Activated T-cell treated with anti-CD3 and anti-CD28 coated beads, Interleukin-2, amount 50 U/mL, for 24 hours (primary cell): Measurements from ENCODE around the gene ZNF521.

Source experiments
- DNase-seq: peaks from one replicate; pipeline ENCODE4 v3.0.0-alpha.2; 2020
- H3K27ac Mint-ChIP-seq: 2 replicates; pipeline ENCODE4 v1.8.0; 2020; ENCODE audit warnings: mild to moderate bottlenecking, mixed read lengths
- H3K27me3 Mint-ChIP-seq: 2 replicates; pipeline ENCODE4 v1.8.0; 2020; ENCODE audit warnings: mixed read lengths
- H3K36me3 Mint-ChIP-seq: 2 replicates; pipeline ENCODE4 v1.8.0; 2020; ENCODE audit warnings: low read depth, mixed read lengths
- H3K4me1 Mint-ChIP-seq: 2 replicates; pipeline ENCODE4 v1.8.0; 2020; ENCODE audit warnings: low read depth, mixed read lengths
- H3K4me3 Mint-ChIP-seq: 2 replicates; pipeline ENCODE4 v1.8.0; 2020; ENCODE audit warnings: mild to moderate bottlenecking, moderate library complexity, mixed read lengths
- H3K9me3 Mint-ChIP-seq: 2 replicates; pipeline ENCODE4 v1.8.0; 2020; ENCODE audit warnings: mixed read lengths

The ZNF521 gene

GRCh38 chr18:25176518-25177042, 175.4 kb downstream of the ZNF521 start:
- H3K36me3 Mint-ChIP-seq, result no peaks in the 10 kb centered on the region

GRCh38 chr18:25175558-25176517, 176.1 kb downstream of the ZNF521 start:
- H3K4me3 Mint-ChIP-seq, result no peak overlapping the region
- no peaks in the 10 kb centered on the region for H3K36me3 Mint-ChIP-seq
- DNase-seq, result no peak
- H3K4me1 Mint-ChIP-seq, result no peaks in the 10 kb centered on the region
- H3K27me3 Mint-ChIP-seq, result peaks cover 3% of the 10 kb centered on the region
- no peak overlapping the region for H3K27ac Mint-ChIP-seq
- H3K9me3 Mint-ChIP-seq, result no peaks in the 10 kb centered on the region

More at GRCh38 chr18:25176518-25177042, 175.4 kb downstream of the ZNF521 start:
- H3K27me3 Mint-ChIP-seq, result peaks cover 3% of the 10 kb centered on the region
- no peak overlapping the region for H3K27ac Mint-ChIP-seq
- H3K4me3 Mint-ChIP-seq, result no peak overlapping the region
- H3K9me3 Mint-ChIP-seq, result no peaks in the 10 kb centered on the region
- DNase-seq, result no peak
- H3K4me1 Mint-ChIP-seq, result no peaks in the 10 kb centered on the region

GRCh38 chr18:25174324-25174723, 177.6 kb downstream of the ZNF521 start:
- peaks cover 2% of the 10 kb centered on the region for H3K27me3 Mint-ChIP-seq

GRCh38 chr18:25171334-25171733, 180.6 kb downstream of the ZNF521 start:
- Mint-ChIP-seq H3K27ac (no peak overlapping the region), H3K27me3 (no peaks in the 10 kb centered on the region), H3K9me3 (no peaks in the 10 kb centered on the region), H3K36me3 (no peaks in the 10 kb centered on the region), H3K4me3 (no peak overlapping the region), H3K4me1 (no peaks in the 10 kb centered on the region)
- DNase-seq, result no peak

More at GRCh38 chr18:25174324-25174723, 177.6 kb downstream of the ZNF521 start:
- Mint-ChIP-seq H3K4me3 (no peak overlapping the region), H3K4me1 (no peaks in the 10 kb centered on the region), H3K36me3 (no peaks in the 10 kb centered on the region), H3K27ac (no peak overlapping the region), H3K9me3 (no peaks in the 10 kb centered on the region)
- DNase-seq, result no peak

DNA sequence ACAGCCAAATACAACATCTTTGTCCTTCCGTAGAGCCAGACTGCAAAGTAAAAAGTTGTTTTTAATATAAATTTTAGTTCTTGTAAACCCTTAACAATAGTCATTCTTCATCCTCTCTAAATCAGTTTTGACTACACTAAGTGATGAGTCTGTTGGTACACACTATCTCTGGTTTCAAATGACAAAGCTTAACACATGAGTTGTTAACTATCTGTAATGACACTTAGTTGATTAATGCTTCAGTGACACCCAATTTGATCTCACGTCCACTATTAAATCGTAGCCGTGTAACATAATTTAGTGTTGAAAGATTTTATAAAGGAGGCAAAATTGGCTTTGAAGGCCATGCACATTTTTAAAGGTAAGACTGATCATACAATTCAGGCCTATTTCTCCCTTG, 181.6 kb downstream of the ZNF521 start:
- DNase-seq, result no peak
- H3K4me3 Mint-ChIP-seq, result no peak overlapping the region
- H3K27ac Mint-ChIP-seq, result no peak overlapping the region
- H3K9me3 Mint-ChIP-seq, result no peaks in the 10 kb centered on the region
- peaks cover 4% of the 10 kb centered on the region for H3K4me1 Mint-ChIP-seq
- no peaks in the 10 kb centered on the region for H3K27me3 Mint-ChIP-seq
- H3K36me3 Mint-ChIP-seq, result no peaks in the 10 kb centered on the region

GRCh38 chr18:25169701-25170100, 182.3 kb downstream of the ZNF521 start:
- peaks cover 10% of the 10 kb centered on the region for H3K4me1 Mint-ChIP-seq
- no peaks in the 10 kb centered on the region for H3K36me3 Mint-ChIP-seq
- H3K9me3 Mint-ChIP-seq, result no peaks in the 10 kb centered on the region
- H3K27ac Mint-ChIP-seq, result no peak overlapping the region
- H3K4me3 Mint-ChIP-seq, result no peak overlapping the region
- DNase-seq, result no peak
- H3K27me3 Mint-ChIP-seq, result no peaks in the 10 kb centered on the region

- Mint-ChIP-seq H3K27me3 (no peaks in the 10 kb centered on the region), H3K36me3 (no peaks in the 10 kb centered on the region), H3K4me1 (peaks cover 20% of the 10 kb centered on the region), H3K27ac (no peak overlapping the region), H3K4me3 (no peak overlapping the region), H3K9me3 (no peaks in the 10 kb centered on the region)
- DNase-seq, result no peak
These were observed 184.2 kb downstream of the ZNF521 start for GRCh38 chr18:25167612-25168410.

DNA sequence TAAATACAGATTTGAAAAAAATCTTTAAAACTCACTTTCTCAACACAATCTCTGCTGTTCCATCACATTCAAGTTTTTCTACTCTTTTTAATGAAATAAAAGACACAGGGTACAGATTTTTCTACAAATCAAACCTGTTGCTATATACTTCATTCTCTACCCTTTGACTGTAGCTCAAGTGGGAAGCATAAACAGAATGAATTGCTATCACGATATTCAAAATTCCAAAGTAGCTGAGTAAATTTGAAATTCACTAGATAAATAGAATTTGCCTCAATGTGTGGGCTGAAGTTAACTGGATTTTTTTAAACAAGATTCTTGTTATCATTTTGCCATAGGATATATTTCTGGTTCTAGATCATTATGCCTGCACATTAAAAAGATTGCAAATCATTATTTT, 185.9 kb downstream of the ZNF521 start:
- no peak overlapping the region for H3K4me3 Mint-ChIP-seq
- H3K4me1 Mint-ChIP-seq, result peaks cover 20% of the 10 kb centered on the region

DNA sequence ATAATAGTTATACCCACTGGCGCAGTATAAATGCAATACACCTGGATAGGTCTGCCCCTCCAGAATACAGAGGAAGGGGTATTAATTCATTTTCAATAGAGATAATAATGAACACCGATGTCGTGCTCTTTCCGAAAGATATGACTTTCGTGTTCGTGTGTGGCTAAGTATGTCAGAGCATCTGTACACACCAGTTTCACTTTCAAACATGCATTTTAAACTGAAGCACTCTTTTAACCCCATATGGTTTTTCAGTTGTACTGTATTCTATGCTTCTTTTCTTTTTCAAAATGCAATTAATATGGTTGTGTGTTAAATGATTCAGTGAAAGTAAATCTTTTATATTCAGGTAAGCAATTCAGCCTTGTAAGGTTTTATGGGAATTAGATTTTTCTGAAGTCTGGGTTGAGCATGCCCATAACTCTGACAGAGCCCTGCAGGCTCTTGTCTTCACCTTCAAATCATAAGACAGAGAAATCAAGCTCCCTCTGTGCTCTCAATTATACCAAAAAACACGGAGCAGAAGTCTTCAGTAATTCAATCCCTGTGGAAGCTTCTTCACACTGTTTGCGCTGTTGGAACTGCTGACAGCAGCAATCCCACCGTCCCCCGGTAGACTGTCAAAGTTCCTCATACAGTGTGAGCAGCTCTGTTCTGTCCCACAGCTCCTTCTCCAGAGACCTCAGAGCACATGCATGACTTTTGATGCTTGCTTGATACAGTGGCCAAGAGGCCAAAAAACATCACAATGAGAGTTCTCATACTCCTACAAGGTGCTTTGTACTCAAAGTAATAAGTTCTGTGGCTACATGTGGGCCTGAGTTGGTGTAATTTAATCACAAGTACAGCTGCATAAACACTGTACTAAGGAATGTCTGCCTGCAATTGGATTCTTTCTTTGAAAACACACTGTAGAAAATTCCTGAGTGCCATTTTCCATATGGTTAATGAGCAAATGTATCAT, 186.8 kb downstream of the ZNF521 start:
- Mint-ChIP-seq H3K4me3 (peak overlapping the region; percentile 54), H3K9me3 (no peaks in the 10 kb centered on the region), H3K27ac (no peak overlapping the region), H3K36me3 (no peaks in the 10 kb centered on the region), H3K4me1 (peaks cover 20% of the 10 kb centered on the region), H3K27me3 (no peaks in the 10 kb centered on the region)
- no peak for DNase-seq

More for the DNA sequence above, 185.9 kb downstream of the ZNF521 start:
- no peaks in the 10 kb centered on the region for H3K27me3 Mint-ChIP-seq
- H3K9me3 Mint-ChIP-seq, result no peaks in the 10 kb centered on the region
- no peaks in the 10 kb centered on the region for H3K36me3 Mint-ChIP-seq
- H3K27ac Mint-ChIP-seq, result no peak overlapping the region
- no peak for DNase-seq

GRCh38 chr18:25164211-25164847, 187.6 kb downstream of the ZNF521 start:
- DNase-seq, result no peak
- Mint-ChIP-seq H3K27me3 (no peaks in the 10 kb centered on the region), H3K36me3 (no peaks in the 10 kb centered on the region), H3K4me3 (peak overlapping the region; percentile 54), H3K4me1 (peaks cover 20% of the 10 kb centered on the region), H3K9me3 (no peaks in the 10 kb centered on the region), H3K27ac (peak overlapping the region; percentile 24)

- H3K4me3 Mint-ChIP-seq, result no peak overlapping the region
- no peak overlapping the region for H3K27ac Mint-ChIP-seq
- peaks cover 9% of the 10 kb centered on the region for H3K27me3 Mint-ChIP-seq
- no peaks in the 10 kb centered on the region for H3K4me1 Mint-ChIP-seq
- no peaks in the 10 kb centered on the region for H3K36me3 Mint-ChIP-seq
- peaks cover 9% of the 10 kb centered on the region for H3K9me3 Mint-ChIP-seq
- no peak for DNase-seq
These were observed 198.5 kb downstream of the ZNF521 start for GRCh38 chr18:25153426-25153825.

- no peak for DNase-seq
- Mint-ChIP-seq H3K9me3 (no peaks in the 10 kb centered on the region), H3K4me1 (no peaks in the 10 kb centered on the region), H3K4me3 (no peak overlapping the region), H3K36me3 (no peaks in the 10 kb centered on the region), H3K27me3 (no peaks in the 10 kb centered on the region), H3K27ac (no peak overlapping the region)
These were observed 204.0 kb downstream of the ZNF521 start for GRCh38 chr18:25147877-25148488.

GRCh38 chr18:25146512-25146910, 205.5 kb downstream of the ZNF521 start:
- H3K27me3 Mint-ChIP-seq, result peaks cover 5% of the 10 kb centered on the region
- no peaks in the 10 kb centered on the region for H3K4me1 Mint-ChIP-seq
- H3K4me3 Mint-ChIP-seq, result no peak overlapping the region
- no peaks in the 10 kb centered on the region for H3K9me3 Mint-ChIP-seq
- DNase-seq, result no peak
- no peaks in the 10 kb centered on the region for H3K36me3 Mint-ChIP-seq
- no peak overlapping the region for H3K27ac Mint-ChIP-seq
